Measurements from ENCODE around the gene RHPN2.
"Not testable (repeated sequence)": the region's sequence is repeated elsewhere in the genome, so short reads cannot be mapped to it uniquely, and the experiment has no call there.

RHPN2 gene

DNA sequence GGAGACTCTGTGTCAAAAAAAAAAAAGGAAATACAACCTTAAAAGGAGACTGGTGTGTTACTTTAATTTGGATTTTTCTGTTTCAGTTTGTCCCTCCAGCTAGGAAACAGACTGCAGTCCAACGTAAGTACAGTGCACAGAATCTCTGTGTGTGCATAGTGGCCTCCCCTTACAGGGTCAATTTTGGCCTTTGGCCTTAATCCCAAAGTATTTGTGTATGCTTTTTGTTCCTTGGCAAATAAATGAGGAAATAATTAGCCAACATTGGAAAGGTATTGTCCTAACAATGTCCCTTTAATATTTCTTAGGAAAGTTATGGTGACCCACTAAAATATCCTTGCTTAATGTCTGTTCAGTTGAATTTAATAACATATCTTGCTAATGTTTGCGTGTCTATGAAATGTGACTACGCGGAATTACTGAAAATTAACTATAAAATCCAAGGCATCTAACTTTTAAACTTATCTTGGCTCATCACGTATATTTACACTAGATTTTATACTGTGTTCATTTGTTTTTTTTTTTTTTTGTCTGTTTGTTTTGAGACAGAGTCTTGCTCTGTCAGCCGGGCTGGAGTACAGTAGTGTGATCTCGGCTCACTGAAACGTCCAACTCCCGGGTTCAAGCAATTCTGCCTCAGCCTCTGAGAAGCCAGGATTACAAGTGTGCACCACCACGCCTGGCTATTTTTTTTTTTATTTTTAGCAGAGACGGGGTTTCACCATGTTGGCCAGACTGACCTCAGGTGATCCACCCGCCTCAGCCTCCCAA is 39.0 kb downstream of the RHPN2 start:
- not testable (repeated sequence) for DNase-seq

DNA sequence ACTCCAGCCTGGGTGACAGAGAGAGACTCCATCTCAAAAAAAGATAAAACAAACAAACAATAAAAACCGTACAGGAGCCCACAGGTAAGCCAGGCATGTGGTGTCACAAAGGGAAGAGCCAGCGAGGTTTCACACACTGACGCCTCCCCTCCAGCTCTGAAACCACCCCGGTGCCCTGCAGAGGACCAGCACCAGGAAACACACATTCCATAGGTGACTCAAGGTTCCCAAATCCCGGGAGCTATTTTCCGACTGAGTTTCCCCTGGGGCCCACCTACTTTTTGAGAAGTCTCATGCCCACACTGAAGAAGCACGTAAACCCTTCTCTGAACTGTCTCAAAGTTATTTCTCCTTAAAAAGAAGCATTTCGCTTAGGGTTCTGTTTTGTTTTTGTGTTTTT is 40.3 kb downstream of the RHPN2 start:
- no peak for DNase-seq

DNA sequence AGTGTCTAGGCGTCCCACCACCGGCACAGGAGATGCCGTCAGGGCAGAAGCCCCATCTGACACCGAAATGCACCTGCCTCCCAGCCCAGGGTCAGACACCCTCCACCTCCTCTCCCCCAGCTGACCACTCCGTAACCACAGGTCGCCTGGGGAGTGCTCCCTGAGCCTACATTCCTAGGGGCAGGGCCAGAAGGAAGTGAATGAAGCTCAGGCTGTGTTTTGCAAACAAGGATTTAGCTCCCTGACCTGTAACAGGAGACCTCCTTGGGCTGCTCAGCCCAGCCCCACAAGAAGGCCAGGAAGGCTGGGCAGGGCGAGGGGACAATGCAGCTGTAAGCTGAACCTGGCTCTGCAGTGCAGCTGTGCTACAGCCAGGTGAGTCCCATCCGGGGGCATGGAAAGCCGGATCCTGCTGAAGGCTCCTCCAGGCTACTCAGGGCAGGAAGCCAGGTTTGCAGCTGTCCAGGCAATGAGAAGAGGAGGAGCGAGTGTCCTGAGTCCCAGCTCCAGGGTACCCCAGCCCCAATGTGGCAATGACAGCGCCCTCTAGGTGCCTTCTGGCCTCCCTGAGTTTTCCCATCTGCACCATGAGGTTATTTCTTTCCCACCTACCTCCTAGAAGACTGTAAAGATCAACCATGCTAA is 42.1 kb downstream of the RHPN2 start:
- no peak for DNase-seq

DNA sequence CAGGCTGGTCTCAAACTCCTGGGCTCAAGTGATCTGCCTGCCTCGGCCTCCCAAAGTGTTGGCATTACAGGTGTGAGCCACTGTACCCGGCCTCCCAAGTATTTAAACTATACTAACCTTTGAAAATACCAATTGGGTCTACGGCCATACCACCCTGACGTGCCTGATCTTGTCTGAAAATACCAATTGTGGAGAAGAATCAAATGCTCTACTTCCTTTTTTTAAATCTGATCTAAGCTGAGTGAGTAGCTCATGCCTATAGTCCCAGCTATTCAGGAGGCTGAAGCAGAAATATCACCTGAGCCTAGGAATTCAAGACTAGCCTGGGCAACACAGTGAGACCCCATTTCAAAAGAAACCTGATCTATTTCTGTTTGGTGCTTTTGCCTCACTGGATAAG is 53.8 kb downstream of the RHPN2 start:
- not testable (repeated sequence) for DNase-seq

DNA sequence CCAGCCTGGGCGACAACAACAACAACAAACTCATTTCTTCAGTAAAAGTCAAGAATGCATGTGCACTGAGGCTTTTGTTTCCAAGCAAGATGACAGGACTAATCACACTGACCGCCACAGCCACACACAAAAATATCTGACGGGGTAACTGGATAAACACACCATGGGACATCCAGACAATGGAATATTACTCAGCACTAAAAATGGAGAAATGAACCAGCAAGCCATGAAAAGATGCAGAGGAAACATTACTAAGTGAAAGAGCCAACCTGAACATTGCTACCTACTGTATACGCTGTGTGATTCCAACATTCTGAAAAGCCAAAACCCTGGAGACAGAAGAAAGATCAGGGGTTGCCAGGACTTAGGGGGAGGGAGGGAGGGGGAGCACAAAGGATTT is 56.0 kb downstream of the RHPN2 start:
- DNase-seq: no peak

DNA sequence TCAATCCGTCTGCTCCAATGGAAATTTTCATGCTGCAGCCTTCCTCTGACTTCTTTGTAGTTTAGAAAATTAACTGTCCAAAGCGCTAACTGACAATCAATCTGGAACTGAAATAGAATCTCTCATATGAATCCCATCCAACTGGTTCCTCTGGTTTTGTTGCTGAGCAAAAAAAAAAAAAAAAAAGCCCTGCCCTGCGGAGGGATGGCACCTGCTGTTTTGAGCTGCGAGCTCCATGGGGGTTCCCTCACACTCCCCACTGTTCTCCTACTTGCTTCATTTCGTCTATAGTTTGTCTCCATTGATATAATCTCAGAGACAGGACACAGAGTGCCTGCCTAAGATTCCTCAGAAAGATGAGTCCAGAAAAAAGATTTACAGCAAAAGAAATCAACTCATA is 59.2 kb downstream of the RHPN2 start:
- DNase-seq: no peak

DNA sequence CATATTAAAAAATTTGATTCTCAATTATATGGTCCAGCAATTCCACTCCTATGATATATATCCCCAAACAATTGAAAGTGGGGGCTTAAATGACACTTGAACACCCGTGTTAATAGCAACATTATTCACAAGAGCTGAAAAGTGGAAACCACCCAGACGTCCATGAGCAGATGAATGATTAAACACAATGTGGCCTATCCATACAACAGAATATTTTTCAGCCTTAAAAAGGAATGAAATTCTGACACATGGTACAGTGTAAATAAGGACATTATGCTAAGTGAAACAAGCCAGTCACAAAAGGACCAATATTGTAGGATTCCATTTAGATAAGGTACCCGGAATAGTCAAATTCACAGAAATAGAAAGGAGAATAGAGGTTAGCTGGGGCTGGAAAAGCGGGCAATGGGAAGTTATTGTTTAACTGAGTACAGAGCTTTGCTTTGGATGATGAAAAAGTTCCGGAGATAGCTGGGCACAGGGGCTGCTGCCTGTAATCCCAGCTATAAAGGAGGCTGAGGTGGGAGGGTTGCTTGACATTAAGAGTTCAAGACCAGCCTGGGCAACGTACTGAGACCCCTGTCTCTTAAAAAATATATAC is 61.2 kb downstream of the RHPN2 start:
- DNase-seq: not testable (repeated sequence)

DNA sequence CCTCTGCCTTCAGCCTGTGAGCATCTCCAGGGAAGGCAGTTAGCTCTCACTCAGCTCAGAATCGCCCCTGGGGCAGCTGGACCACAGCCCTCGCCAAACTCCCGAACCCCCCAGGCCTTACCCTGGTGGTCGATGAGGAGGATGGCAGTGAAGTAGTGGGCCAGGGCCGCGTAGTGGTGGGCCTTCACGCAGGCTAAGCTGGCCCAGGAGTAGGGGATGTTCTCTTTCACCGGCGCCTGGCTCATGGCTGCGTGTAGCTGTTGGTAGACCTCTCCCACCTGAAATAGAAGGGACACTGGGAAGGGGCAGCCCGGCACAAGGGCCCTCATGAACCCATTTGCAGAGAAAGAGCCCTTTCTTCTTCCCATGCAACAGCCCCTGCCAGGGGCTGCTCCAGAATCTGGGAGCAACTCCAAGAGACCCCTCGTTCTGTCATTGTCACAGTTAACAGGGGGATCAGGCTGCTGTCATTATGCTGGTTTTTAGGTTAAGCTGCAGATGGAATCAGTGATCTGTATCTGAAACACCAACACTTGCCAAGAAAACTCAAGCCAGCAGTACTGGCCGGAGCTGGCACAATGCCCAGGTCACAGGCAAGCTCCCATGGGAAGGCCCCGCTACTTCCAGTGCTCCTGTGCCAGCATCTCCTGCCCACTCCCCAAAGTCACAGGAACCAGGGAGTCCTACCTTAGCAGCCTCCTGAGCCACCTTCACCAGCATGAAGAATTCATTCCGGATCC is 62.4 kb downstream of the RHPN2 start:
- not testable (repeated sequence) for DNase-seq

DNA sequence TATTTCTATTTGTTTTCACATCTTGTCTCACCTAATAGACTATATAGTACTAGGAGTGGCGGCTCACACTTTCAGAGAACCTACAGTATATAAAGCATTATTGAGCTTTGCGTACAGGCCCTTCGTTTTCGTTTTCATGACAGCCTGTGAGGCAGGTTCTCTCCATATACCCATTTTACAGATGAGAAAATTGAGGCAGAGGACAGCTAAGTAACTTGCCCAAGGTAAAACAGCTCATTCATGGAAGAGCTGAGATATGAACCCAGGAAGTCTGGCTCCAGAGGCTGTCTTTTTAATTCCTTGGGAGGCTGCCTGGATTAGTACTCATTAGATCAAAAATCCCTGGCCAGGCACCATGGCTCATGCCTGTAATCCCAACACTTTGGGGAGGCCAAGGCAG is 63.8 kb downstream of the RHPN2 start:
- no peak for DNase-seq

DNA sequence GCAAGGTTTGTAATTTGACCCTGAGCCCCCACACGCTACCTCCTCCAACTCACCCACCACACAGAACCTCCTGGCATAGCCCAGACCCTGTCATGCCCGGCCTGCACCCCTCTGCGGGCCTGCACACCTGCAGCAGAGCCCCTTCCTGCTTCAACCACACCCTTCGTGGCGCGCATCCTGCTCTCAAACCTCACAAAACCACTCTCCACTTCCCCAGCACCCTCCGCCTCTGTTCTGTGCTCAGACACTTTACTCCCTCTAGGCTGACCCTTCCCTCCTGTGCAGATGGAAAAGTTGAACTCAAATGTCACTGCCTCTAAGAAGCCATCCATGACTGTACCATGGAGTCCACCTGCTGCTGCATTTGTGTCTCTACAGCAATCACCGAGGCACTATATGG is 64.2 kb downstream of the RHPN2 start:
- no peak for DNase-seq

DNA sequence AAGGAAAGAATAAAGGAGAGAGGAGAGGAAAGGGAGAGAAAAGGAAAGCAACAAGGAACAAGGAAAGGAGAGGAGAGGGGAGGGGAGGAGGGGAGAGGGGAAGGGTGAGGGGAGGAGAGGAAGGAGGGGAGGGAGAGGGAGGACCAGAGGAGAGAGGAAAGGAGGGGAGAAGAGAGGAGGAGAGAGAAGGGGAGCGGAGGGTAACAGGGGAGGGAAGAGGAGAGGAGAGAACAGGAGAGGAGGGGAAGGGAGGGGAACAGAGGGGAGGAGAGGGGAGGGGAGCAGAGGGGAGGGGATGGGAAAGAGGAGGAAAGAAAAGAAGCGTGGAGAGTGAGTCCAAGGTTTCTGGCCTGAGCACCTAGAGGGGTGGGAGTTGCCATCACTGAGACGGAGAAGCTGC is 66.0 kb downstream of the RHPN2 start:
- no peak for DNase-seq

DNA sequence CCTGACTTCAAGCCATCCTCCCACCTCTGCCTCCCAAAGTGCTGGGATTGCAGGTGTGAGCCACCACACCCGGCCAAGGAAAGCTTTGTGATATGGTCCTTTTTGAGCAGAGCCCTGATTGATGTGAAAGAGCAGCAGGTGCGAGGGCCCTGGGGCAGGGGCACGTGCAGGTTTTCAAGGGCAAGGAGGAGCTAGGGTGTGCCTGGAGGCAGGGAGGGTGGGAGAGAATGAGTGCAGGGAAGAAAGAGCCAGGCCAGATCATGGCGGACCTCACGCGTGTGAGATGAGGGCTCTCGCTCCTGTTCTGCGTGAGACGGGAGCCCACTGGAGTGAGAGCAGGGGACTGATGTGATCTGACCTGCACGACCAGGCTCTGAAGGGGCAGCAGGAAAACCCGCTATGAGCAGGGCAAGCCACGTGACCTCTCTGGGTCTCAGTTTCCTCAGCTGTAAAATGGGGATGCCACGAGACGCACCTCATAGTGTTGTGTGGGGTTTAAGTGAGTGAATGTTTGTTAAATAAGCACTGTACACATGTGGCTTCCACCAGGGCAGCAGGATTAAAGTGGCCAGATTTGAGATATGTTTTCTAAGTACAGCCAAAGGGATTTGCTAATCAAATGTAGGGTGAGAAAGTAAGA is 66.9 kb downstream of the RHPN2 start:
- no peak for DNase-seq

DNA sequence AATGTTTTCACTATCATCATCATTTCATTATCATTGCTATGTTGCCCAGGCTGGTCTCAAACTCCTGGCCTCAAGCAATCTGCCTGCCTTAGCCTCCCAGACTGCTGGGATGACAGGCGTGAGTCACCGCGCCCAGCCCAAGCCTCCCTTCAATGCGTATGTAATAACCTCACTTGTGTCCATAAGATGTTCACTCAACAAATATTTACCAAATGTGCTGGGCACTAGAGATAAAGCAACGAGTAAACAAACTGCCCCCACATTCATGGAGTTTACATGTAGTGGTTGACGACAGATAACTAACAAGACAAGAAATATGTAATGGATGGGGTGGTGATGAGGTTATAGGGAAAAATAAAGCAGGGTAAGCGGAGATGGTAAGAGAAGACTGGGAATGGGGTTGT is 67.6 kb downstream of the RHPN2 start:
- not testable (repeated sequence) for DNase-seq

DNA sequence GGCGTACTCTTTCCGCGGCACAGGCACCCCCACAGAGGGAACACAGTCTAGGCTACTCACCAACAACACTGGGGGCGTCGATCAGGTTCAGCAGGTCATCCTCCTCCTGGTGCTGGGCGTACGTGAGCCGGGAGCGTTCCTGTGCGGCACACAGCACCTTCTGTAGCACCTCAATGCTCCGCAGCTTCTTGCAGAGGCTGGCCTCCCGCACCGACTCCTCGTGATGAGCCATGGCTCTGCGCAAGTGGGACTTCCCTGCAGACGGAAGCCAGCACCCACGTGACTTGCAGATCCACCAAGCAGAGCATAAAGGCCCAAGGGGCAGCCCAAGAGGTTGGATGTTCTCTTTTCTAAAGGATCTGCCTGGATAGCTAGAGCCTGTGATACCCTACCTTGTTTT is 68.7 kb downstream of the RHPN2 start:
- DNase-seq: not testable (repeated sequence)

DNA sequence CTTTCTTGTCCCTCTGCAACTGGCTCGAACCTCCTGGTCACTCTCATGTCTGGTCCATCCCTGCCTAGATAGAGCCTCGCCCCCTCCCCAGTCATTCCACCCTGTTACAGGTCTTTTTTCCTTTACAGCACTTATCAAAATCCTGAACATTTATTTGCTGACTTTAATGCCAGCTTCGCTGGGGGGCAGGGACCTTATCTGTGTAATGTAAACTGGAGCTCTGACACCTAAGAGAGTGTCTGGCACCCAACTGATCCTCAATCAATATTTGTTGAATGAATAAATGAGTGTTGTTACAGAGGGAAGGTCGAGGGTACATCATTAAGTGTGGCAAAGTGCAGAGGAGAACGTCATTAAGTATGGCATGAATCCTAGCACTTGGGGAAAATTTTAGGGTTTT is 76.0 kb downstream of the RHPN2 start:
- DNase-seq: no peak

DNA sequence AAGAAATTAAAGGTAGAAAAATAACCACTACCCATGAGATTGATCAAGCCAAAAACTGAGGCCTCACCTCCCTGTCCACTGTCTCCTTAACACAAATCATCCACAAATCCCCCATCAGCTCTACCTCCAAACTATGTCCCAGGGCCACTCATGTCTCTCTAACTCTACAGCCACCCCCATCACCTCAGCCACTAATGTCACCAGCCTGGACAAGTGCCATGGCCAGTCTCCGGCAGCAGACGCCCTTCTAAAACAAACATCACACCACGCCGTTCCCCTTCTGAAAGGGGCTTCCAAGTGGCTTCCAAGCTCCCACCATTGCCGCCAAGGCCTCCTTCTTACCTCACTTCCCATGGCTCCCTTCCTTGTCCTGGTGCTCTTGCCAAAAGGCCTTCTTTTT is 76.4 kb downstream of the RHPN2 start:
- not testable (repeated sequence) for DNase-seq

DNA sequence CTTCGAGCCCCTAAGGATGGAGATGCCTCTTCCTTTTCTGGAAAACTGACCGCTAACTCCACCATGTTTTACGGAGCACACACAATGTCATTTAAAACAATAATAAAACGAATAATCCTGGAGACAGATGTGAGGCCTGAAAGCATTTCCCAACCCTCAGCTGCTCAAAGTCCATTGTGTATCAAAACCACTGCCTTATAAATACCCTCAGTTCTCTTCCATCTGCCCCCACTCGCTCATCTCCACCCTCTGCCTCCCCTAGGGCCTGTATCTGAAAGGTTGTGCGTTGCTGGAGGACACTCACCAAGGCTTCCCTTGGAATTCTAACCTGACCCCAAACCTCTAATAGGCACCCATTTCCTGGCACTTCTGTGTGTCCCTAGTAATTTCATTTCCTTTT is 82.2 kb downstream of the RHPN2 start:
- not testable (repeated sequence) for DNase-seq

DNA sequence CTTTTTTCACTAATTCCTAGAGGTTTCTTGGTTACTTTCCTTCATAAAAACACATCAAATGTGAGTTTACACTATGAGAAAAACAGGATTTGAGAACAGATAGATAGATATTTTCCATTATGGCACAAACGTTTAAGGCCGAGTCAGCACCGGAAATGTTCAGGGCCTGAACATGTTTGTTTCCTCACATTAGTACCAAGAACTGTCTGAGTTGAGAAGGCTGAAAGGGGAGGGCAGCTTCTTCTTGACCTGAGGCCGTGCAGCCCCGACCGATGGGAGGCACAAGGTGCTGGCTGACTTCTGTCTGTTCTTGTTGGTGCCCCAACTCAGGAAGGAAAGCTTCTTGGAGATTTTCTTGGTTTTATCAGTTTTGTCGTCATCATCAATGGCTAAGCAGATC is 84.9 kb downstream of the RHPN2 start:
- DNase-seq: not testable (repeated sequence)

DNA sequence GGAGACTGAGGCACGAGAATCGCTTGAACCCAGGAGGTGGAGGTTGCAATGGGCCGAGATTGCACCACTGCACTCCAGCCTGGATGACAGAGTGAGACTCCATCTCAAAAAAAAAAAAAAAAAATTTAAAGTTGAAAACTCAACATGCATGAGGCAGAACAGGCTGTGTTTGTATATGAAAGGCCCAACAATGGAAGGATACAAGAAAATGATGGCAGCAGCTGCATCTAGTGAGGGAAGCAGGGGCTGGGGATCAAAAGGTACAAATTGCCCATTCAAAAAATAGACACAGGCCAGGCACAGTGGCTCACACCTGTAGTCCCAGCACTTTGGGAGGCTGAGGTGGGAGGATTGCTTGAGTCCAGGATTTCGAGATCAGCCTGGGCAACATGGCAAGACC is 86.9 kb downstream of the RHPN2 start:
- DNase-seq: not testable (repeated sequence)

DNA sequence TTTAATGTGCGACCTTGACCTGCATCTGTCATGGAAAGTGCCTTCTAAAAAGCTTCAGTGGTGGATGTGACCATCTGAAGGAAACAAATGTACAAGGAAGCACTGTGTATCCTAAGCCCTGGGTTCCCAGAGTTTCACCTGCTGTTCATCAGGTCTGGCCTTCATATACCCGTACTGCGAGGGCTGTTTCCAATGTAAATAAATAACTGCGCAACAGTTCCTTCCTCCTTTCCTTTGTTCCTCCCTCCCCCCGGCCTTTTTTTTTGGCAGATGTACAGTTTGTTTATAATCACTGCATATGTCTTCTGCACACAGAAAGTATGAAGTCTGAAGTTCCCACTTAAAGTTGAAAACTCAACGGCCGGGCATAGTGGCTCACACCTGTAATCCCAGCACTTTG is 87.4 kb downstream of the RHPN2 start:
- peak; percentile 72 for DNase-seq

DNA sequence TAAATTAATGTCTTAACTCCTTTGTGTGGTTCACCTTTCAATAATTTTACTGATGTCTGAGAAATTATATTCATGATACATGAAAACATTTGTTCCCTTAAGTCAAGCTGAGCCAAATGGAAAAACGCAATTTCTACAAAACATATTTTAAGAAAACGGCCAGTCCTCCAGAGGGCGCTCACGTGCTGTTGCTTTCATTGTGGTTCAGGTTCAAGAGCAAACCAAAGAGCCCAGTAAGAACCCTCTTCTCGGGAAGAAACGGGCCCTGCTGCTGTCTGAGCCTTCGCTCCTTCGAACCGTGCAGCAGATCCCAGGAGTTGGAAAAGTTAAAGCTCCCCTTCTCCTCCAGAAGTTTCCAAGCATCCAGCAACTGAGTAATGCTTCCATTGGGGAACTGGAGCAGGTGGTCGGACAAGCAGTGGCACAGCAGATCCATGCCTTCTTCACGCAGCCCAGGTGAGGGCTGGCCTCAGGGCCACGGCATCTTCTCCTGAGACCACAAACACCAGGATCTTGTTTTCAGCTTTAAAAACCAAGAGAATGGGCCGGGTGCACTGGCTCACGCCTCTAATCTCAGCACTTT is 88.4 kb downstream of the RHPN2 start:
- DNase-seq: peak; percentile 39

DNA sequence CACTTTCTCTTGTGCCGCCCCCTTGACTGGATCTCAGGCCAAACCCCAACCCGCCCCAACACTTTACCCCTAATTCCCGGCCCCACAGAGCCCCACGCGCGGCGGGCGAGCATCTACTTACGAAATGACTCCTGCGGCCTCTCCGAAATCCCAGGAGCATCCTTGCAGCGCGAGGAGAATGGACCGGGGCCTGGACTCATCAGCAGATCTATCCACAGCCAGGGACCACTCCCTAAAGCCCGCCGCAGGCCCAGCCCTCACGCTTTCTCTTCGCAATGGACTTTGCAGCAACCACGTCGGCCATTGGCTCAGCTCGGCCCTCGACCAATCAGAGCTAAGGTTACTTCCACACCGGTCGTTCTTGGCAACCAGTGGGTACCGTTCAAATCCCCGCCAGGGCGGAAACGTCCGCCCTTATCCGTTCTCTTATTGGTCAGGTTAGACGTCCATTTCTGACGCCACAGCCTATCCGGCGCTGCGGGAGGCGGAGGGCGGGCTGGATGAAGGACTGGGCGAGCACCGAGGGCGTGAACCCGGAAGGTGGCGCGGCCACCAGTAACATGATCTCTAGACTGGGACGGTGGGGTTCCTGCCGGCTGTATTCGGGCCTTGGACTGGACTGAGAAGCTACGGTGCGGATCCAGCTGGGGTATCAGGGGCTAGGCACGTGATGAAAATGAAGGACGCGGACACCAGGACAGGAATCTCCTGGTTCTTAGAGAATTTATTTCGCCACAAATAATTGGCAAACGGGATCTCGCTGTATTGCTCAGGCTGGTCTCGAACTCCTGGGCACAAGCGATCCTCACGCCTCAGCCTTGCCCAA is 92.8 kb downstream of the RHPN2 start, which contains the start of the genes CEP89 and FAAP24:
Gene CEP89, minus strand, starts transcription at position 244 of the 826 bp plus-strand sequence. Its CDS starts 84 bp downstream, at position 160.
Gene FAAP24, plus strand, starts transcription at position 528 of the 826 bp plus-strand sequence. CDS start 955 bp downstream, outside the sequence.
- peak; percentile 97 for DNase-seq

Data from GF-D8 (cell line).